Activated naive CD8-positive, alpha-beta T cell (primary cell): ENCODE measurements around the gene SNED1.

ENCODE experiments used
- H3K27ac Mint-ChIP-seq: one replicate; pipeline ENCODE4 v1.8.0; 2021; ENCODE audit warnings: mixed read lengths
- H3K27me3 Mint-ChIP-seq: one replicate; pipeline ENCODE4 v1.8.0; 2021; ENCODE audit warnings: mixed read lengths
- H3K36me3 Mint-ChIP-seq: one replicate; pipeline ENCODE4 v1.8.0; 2021; ENCODE audit warnings: mixed read lengths
- H3K4me1 Mint-ChIP-seq: one replicate; pipeline ENCODE4 v1.8.0; 2021; ENCODE audit warnings: low read depth, mixed read lengths
- H3K4me3 Mint-ChIP-seq: one replicate; pipeline ENCODE4 v1.8.0; 2021; ENCODE audit warnings: mild to moderate bottlenecking, mixed read lengths
- H3K9me3 Mint-ChIP-seq: one replicate; pipeline ENCODE4 v1.8.0; 2021; ENCODE audit warnings: low read depth, mixed read lengths

The SNED1 gene

GRCh38 chr2:241043581-241043980 is 45.2 kb downstream of the SNED1 start:
- no peak overlapping the region for H3K4me3 Mint-ChIP-seq

GRCh38 chr2:241047253-241048010 is 49.0 kb downstream of the SNED1 start:
- Mint-ChIP-seq H3K27ac (no peak overlapping the region), H3K36me3 (peaks cover 15% of the 10 kb centered on the region), H3K4me3 (no peak overlapping the region)

More at GRCh38 chr2:241043581-241043980, 45.2 kb downstream of the SNED1 start:
- no peaks in the 10 kb centered on the region for H3K27me3 Mint-ChIP-seq
- peaks cover 18% of the 10 kb centered on the region for H3K4me1 Mint-ChIP-seq
- H3K36me3 Mint-ChIP-seq = peaks cover 14% of the 10 kb centered on the region
- no peaks in the 10 kb centered on the region for H3K9me3 Mint-ChIP-seq
- no peak overlapping the region for H3K27ac Mint-ChIP-seq

GRCh38 chr2:241048149-241048948 is 49.9 kb downstream of the SNED1 start:
- Mint-ChIP-seq H3K27ac (no peak overlapping the region), H3K27me3 (no peaks in the 10 kb centered on the region), H3K36me3 (peaks cover 12% of the 10 kb centered on the region), H3K4me1 (peaks cover under 1% of the 10 kb centered on the region), H3K4me3 (no peak overlapping the region), H3K9me3 (no peaks in the 10 kb centered on the region)

More at GRCh38 chr2:241047253-241048010, 49.0 kb downstream of the SNED1 start:
- Mint-ChIP-seq H3K9me3 (no peaks in the 10 kb centered on the region), H3K4me1 (peaks cover 4% of the 10 kb centered on the region), H3K27me3 (no peaks in the 10 kb centered on the region)

- Mint-ChIP-seq H3K4me3 (no peak overlapping the region), H3K27ac (no peak overlapping the region), H3K9me3 (no peaks in the 10 kb centered on the region), H3K4me1 (no peaks in the 10 kb centered on the region), H3K27me3 (no peaks in the 10 kb centered on the region), H3K36me3 (peaks cover 12% of the 10 kb centered on the region)
These were observed 50.5 kb downstream of the SNED1 start for GRCh38 chr2:241048949-241049343.

GRCh38 chr2:241049739-241050623 is 51.6 kb downstream of the SNED1 start:
- Mint-ChIP-seq H3K4me3 (no peak overlapping the region), H3K27ac (no peak overlapping the region), H3K36me3 (peaks cover 10% of the 10 kb centered on the region), H3K27me3 (no peaks in the 10 kb centered on the region), H3K9me3 (no peaks in the 10 kb centered on the region), H3K4me1 (no peaks in the 10 kb centered on the region)

GRCh38 chr2:241050624-241051577 is 52.5 kb downstream of the SNED1 start:
- Mint-ChIP-seq H3K4me1 (no peaks in the 10 kb centered on the region), H3K27me3 (no peaks in the 10 kb centered on the region), H3K27ac (no peak overlapping the region), H3K36me3 (peaks cover 5% of the 10 kb centered on the region), H3K9me3 (no peaks in the 10 kb centered on the region), H3K4me3 (no peak overlapping the region)

- Mint-ChIP-seq H3K27me3 (no peaks in the 10 kb centered on the region), H3K4me1 (no peaks in the 10 kb centered on the region), H3K36me3 (peaks cover 2% of the 10 kb centered on the region), H3K9me3 (no peaks in the 10 kb centered on the region), H3K27ac (no peak overlapping the region), H3K4me3 (no peak overlapping the region)
These were observed 53.4 kb downstream of the SNED1 start for GRCh38 chr2:241051578-241052487.

- no peaks in the 10 kb centered on the region for H3K9me3 Mint-ChIP-seq
These were observed 54.4 kb downstream of the SNED1 start for GRCh38 chr2:241052677-241053360.

GRCh38 chr2:241053576-241054251 is 55.3 kb downstream of the SNED1 start:
- Mint-ChIP-seq H3K4me1 (no peaks in the 10 kb centered on the region), H3K36me3 (peaks cover 2% of the 10 kb centered on the region), H3K4me3 (no peak overlapping the region), H3K27me3 (no peaks in the 10 kb centered on the region), H3K9me3 (no peaks in the 10 kb centered on the region), H3K27ac (no peak overlapping the region)

More at GRCh38 chr2:241052677-241053360, 54.4 kb downstream of the SNED1 start:
- no peak overlapping the region for H3K27ac Mint-ChIP-seq
- no peaks in the 10 kb centered on the region for H3K27me3 Mint-ChIP-seq
- no peak overlapping the region for H3K4me3 Mint-ChIP-seq
- H3K36me3 Mint-ChIP-seq = peaks cover 2% of the 10 kb centered on the region
- no peaks in the 10 kb centered on the region for H3K4me1 Mint-ChIP-seq

- Mint-ChIP-seq H3K36me3 (peaks cover 2% of the 10 kb centered on the region), H3K9me3 (no peaks in the 10 kb centered on the region), H3K27ac (no peak overlapping the region), H3K4me1 (peaks cover 6% of the 10 kb centered on the region), H3K4me3 (no peak overlapping the region), H3K27me3 (no peaks in the 10 kb centered on the region)
These were observed 62.9 kb downstream of the SNED1 start for GRCh38 chr2:241061275-241061674.

- H3K27ac Mint-ChIP-seq = no peak overlapping the region
- H3K36me3 Mint-ChIP-seq = peaks cover 2% of the 10 kb centered on the region
- H3K9me3 Mint-ChIP-seq = no peaks in the 10 kb centered on the region
- H3K4me3 Mint-ChIP-seq = no peak overlapping the region
- no peaks in the 10 kb centered on the region for H3K27me3 Mint-ChIP-seq
- peaks cover 6% of the 10 kb centered on the region for H3K4me1 Mint-ChIP-seq
These were observed 64.1 kb downstream of the SNED1 start for GRCh38 chr2:241062389-241063092.

GRCh38 chr2:241063093-241063551 is 64.7 kb downstream of the SNED1 start:
- Mint-ChIP-seq H3K27me3 (no peaks in the 10 kb centered on the region), H3K9me3 (no peaks in the 10 kb centered on the region), H3K27ac (no peak overlapping the region), H3K4me1 (peaks cover 6% of the 10 kb centered on the region), H3K4me3 (no peak overlapping the region), H3K36me3 (peaks cover 2% of the 10 kb centered on the region)
